ENCODE measurements around the gene QARS1.
A peak's percentile ranks its signal among the peaks of the same experiment; 100 is the strongest.

QARS1 gene

DNA sequence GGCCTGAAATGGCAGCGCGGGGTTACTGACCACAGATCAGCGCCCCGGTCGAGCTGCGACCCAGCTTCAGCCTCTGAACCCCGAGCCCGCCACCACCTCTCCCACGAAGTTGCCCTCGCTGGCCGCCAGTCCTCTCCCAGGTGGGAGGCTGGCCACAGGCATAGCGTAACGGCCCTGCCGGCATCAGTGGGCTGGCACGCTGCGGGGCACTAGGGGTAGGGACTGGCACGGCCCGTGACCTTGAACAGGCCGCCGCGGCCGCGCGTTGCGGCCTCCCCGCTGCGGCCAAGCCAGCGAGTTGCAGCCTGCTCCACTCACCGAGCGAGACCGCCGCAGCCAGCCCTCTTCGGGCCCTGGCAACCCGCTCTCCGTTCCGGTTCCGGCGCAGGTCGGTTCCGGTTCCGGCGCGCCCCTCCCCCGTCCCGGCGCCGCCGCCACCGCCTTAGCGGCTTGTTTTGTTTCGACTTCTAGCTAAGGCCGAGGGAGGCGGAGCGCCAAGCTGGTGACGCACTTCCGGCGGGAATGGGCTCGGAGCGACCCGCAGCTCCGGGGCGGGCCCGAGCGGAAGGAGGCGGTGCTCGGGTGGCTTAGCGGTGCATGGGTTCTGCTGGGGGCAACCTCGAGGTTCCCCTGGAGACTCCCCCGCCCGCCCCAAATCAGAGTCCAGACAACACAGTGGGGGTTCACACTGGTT is 16.0 kb upstream of the QARS1 start, which contains the start of gene USP19:
TSS of gene USP19 (minus strand) at position 386 of the 694 bp plus-strand sequence. CDS start 1,678 bp downstream, outside the sequence.
- peak; percentile 83 for DNase-seq (ENCODE audit: low read depth in 2 of 2, low spot score in 1 of 2)

DNA sequence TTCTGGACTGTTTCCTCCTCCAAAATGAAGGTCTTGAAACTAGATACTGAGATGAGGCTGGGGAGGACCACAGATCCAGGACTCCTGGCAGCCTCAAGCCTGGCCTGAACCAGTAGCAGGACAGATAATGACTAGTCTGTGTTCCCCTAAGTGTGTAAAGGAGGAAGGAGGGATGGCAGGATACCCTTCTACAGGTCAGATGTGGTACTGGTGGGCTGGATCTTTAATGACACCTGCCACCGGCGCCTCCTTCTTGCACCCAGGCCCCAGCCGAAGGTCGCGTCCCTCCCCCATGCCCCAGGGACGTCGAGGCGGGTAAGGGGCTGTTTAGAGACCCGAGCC is 15.5 kb upstream of the QARS1 start:
- no peak for DNase-seq (ENCODE audit: low read depth in 2 of 2, low spot score in 1 of 2)

DNA sequence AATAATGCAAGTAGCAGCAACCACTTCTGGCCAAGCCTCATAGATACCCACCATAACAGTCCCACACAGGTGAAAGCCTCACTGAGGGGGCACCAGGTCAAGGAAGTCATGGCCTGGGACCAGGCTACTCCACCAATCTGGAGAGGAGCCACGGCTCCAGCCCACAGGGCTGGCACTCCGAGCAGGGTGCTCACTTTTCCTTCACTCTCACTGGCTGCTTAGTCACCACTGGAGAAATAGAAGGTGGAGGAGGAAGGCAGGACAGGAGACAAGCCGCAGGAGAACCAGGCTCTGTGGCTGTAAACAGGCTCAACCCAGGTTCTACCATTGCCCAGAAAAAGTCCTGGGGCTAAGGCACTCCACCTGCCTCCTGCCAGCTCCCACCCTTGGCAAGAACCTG is 14.9 kb upstream of the QARS1 start:
- DNase-seq (ENCODE audit: low read depth in 2 of 2, low spot score in 1 of 2) = no peak

DNA sequence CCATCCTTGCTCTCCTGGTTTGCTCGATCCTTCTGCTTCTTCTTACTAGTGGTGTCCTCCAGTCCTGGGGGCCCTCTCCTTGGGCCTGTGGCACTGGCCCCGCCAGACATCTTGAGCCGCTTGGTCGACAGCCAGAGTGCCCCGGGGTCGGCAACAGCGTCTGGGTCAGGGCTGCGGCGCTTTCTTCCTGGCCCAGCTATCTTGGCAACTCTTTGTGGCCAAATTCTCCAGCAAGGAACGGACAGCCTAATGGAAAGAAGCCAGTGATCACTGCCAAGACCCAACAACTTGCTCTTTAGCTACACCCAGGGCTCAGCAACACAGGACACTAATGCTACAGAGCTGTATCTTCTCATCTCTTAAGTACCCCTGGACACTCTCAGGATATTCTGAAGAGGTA is 14.5 kb upstream of the QARS1 start:
- DNase-seq (ENCODE audit: low read depth in 2 of 2, low spot score in 1 of 2) = no peak

DNA sequence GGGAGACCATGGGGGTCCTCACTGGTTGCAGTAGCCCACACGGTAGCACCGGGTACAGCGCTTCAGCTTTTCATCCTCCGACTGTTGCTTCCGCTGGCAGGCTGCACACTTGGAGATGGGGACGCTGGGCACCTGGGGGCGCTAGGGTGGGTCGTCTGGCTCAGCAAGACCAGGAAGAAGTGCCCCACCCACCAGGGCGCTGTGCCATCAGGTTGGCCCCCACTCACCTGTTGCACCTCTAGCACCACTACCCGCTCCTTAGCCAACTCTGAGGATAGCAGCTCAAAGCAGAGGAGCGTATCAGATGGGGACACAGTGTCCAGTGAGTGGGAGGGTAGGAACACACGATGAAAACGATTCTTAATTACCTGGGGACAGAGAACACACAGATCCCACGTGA is 7.7 kb upstream of the QARS1 start:
- DNase-seq (ENCODE audit: low read depth in 2 of 2, low spot score in 1 of 2) = no peak

DNA sequence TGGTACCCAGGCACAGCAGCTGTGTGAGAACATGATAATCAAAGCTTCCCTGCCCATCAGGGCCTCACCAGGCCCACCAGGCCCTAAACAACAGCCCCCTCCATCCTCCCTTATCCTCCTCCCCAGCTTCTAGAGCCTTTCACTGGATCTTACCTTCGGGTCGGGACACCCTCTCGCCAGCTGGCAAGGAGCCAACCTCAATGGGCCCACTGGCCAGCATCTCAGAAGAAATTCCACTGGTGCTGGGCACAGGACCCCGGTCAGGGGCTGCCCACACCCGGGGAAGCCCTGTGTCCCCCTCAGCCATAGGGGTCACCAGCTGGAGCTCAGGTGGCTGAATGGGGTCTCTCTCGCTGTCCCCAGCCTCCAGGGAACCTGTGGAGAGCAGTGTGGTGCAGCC is 6.8 kb upstream of the QARS1 start:
- no peak for DNase-seq (ENCODE audit: low read depth in 2 of 2, low spot score in 1 of 2)

DNA sequence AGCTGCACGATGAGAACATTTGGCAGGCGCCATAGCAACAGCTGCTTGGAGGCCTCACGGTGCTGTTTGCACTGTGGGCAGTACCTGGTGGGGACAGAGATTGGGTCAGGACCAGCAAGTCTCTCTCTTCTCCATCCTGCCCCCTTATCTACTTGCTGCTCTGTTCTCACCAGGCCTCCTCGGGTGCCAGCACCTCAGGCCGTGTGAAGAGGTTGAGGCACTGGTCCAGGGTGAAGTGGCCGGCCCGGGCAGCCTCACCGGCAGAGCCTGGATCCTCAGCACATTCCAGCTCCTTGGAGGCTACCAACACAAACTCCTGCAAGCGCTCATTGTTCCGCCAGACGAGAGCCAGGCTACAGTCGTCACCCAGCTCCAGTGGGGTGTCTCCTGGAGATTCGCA is 6.2 kb upstream of the QARS1 start:
- no peak for DNase-seq (ENCODE audit: low read depth in 2 of 2, low spot score in 1 of 2)

DNA sequence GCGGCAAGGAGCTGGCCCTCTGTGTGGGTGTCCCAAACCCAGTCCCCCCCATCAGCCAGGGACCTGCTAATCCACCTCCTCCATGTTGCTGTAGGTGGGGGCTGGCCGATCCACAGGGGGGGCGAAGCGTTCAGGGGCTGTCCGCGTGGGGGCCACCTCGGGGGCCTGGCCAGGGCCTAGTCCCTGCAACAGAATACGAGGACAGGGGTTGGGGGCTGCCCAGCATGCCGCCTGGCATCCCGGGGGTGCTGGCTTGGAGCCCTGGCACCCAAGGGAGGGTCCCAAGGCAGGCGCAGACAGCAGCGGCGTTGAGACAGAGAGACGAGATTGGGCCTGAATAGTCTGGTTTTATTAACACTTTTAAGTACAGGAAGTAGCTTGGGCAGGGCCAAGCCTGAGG is 3.8 kb upstream of the QARS1 start:
- no peak for DNase-seq (ENCODE audit: low read depth in 2 of 2, low spot score in 1 of 2)

DNA sequence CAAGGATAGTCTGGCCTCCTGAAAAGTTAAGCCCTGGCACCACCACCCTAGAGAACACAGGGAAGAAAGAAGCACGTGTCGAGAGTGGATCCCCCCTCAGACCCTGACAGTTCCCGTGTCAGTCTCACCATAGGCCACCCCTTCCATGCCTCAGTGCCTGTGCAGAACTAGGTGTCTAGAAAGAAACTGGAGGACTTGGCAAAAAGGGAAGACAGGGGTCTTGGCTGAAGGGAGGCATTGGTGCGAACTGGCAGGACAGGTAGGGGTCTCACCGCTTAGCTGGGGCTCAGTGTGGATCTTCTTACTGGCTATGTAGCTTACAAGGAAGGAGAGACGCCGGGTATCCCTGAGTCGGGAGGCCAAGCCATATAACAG is 518 bp downstream of the QARS1 start:
- DNase-seq (ENCODE audit: low read depth in 2 of 2, low spot score in 1 of 2) = no peak

DNA sequence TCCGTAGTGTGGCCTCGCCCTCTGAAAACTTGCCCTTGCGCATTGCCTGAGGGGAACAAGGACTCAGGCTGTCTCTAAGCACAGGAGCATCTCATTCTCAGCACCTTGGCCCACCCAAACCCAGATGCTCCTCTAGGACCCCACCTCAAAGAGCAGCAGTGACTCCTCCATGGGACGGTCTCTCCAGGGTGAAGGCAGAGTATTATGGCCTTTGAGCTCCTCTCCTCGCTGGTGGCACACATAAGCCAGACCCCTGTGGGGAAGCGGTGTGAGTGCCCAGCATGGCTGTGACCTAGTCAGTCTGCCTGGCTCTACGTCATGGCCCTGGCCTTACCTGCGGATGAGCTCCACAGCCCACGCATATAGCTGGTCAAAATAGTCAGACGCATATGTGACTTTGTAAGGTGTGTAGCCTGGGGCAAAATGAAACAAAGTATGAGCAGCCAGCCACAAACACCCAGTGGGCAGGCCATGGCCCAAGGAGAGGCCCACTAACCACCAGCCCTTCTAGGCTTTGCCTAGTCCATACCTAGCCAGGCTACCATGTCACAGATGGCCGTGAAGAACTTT is 4.4 kb downstream of the QARS1 start:
- no peak for DNase-seq (ENCODE audit: low read depth in 2 of 2, low spot score in 1 of 2)

DNA sequence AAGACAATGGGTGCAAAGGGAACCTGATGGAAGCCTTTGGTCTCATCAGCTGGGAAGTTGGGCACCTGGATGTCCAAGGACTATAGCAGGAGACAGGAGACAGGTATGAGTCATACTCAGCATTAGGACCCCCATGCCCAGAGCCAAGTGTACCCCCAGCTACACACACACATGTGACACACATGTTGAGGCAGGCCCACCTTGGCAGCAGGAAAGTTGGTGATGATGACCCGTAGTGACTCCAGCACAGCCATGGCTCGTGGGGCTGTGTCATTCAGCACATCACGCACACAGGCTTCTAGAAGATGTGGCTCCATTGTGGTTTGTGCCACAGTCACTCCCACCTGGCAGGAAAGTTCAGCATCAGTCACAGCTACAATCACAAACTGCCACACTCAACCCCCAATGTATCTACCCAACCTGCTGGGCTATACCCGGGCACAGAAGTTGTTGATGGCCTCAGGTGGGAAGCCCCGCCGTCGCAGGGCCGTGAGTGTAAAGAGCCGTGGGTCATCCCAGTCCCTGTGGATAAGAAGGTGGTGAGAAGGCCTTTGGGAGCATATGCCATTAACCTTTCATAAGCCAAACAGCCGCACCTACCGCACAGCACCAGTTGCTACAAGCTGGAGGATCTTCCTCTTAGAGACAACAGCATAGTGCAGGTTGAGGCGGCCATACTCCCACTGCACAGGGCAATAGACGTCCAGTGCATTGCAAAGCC is 5.5 kb downstream of the QARS1 start:
- no peak for DNase-seq (ENCODE audit: low read depth in 2 of 2, low spot score in 1 of 2)

DNA sequence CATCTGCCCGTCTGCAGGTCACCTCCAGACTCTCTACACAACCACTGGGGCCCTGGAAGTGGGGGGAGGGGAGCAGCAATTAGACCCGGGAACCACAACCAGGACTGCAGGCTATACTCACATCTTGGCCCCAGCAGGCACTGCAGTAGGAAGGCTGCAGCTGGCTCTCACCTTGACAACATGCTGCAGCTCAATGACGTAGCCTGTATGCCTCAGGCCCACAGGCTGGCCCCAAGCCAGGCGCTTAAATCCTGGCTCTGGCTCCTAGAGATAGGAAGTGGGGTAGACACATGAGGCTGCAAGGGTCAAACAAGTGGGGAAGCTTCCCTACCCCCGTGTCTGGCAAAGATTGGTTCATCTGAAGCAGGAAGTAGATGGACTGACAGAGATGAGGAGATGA is 6.1 kb downstream of the QARS1 start:
- no peak for DNase-seq (ENCODE audit: low read depth in 2 of 2, low spot score in 1 of 2)

DNA sequence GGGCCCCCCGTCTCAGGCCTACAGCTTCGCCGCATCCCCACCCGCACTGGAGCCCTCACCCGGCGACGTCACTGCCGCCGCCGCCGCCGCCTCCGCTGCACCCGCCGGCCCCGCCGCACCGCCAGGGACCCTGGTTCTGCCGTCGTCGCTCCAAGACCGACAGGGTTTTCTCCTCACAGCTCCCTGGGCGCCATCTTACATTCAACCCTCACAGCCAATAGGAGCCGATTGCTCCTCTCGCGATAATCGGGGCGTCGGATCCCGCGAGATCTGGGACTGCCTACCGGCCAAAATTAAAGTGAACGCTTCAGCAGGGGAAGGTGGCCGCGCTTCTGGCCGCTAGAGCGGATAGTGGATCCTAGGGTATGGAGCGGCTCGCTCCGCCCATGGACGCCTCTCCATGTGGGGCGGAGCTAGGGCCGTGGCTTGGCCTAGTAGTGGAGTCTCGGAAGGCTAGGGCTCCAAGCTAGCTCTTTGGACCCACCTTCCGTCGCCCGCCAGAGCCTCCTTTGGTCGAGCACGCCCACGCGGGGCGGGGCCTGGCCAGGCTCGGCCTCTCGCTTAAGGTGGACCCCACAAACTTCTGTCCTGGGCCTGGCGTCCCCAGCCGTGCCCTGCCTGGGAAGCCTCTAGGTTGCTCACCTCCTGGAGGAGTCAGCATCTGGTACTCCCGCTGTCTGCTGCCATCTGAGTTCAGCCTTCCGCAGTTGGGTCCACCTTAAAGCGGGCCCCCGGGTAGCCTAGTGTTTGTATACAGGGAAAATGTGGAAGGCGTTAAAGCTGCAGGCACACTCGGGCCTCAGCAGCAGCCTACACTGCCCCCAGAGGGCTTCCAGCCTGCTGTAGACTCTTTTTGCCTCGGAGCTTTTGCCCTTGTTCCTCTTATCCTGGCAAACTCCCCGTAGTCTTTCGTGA is 10.4 kb downstream of the QARS1 start, which contains the start of gene QRICH1:
TSS of gene QRICH1 (minus strand) at position 219 of the 915 bp plus-strand sequence. CDS start 17,054 bp downstream, outside the sequence.
- peak; percentile 88 to 89 for DNase-seq (ENCODE audit: low read depth in 2 of 2, low spot score in 1 of 2)

DNA sequence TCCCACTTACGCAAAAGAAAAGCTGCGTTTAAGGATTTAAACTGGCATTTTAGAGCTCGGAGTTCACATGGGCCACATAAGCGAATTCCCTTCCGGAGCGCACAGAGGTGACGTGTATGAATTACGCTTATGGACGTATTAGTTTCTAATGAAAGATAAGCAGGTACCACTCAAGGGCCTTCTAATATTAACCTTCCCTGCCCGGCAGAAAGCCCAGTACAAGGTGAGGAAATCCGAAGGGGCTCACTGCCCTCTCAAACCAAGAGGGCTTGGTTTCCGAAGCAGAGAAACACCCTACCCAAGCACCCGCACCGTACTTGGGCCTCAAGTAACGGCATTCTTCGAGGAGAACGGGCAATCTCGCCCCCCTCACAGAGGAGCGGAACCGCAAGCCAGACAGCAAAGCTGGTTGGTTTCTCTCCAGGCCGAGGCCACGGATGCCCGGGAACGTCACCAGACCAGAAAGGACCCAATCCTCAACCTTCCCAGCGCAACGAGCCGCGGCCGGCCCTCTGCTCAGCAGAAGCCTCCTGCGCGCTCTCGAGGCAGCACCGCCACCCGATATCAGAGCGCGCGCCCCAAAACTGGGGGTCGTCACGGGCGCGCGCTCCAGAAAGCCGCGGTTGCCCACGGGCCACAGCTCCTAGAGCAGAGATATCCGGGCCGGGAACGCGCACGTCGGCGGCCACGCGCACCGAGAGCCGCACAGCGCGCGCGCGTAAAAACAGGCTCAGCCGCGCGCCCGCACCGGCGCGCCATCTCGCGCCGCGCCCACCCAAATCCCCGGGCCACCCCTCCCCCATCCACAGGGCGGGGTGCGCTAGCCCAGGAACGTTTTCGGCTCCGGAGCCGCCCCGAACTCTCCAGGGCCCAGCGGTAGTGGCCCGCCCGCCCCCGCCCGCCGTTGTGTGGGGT is 11.4 kb downstream of the QARS1 start:
- DNase-seq (ENCODE audit: low read depth in 2 of 2, low spot score in 1 of 2) = peak; percentile 53 to 56

DNA sequence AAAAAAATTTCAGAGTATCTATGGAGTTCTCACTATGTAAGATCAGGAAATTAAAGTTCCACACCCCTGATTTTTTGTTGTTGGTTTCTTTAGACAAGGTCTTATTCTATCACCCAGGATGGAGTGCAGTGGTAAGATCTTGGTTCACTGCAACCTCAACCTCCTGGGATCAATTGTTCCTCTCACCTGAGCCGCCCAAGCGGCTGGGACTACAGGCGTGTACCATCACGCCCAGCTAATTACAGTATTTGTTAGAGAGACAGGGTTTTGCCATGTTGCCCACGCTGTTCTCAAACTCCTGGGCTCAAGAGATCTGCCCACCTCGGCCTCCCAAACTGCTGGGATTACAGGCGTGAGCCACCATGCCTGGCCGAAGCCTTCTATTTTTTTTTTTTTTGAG is 23.1 kb downstream of the QARS1 start:
- DNase-seq (ENCODE audit: low read depth in 2 of 2, low spot score in 1 of 2) = no peak

DNA sequence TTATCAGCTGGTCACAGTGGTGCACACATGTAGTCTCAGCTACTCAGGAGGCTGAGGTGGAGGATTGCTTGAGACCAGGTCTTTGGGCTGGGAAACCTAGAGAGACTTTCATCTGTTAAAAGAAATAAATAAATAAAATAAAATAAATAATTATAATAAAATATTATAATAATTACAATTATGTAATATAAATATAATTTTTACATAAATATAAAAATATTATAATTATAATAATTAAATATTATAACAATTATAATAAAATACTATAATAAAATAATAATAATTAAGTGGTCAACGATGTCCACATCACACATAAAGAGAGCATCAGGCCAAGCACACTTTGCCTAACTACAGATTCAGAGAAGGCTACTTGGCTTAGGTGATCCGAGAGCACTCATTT is 25.3 kb downstream of the QARS1 start:
- no peak for DNase-seq (ENCODE audit: low read depth in 2 of 2, low spot score in 1 of 2)

DNA sequence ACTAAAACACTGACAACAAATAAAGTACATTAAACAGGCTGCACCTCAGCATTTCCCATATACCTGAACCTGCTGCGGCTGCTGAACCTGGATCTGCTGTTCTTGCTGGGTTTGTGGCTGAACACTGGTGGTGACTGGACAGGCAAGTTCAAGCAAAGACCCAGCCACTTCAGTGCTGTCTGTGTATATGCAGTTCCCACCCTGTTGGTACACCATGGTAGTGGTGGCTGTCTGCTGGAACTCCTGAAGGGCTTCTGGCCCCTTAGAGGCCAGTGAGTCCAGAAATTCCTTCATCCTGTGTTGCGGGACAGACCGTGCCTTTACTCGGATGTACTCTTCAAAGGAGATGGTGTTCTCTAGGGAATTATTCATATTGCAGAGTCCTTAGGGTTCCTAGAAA is 27.9 kb downstream of the QARS1 start:
- DNase-seq (ENCODE audit: low read depth in 2 of 2, low spot score in 1 of 2) = no peak

DNA sequence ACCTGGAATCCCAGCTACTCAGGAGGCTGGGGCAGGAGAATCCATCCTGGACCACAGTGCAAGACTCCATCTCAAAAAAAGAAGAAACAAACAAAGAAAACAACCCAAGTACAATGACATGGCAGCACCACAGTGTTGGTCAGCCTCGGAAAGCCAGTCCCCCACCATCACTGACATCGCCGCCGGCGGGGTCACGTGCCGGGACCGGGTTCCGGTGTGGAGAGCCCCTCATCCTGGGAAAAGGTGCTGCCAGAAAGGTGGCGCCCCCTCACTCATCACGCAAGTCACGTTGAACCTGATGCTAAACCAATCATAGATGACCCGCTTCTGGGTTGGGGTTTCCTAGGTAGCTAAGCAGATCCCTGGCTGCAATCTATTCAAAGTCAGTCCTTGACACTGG is 28.4 kb downstream of the QARS1 start:
- DNase-seq (ENCODE audit: low read depth in 2 of 2, low spot score in 1 of 2) = no peak

DNA sequence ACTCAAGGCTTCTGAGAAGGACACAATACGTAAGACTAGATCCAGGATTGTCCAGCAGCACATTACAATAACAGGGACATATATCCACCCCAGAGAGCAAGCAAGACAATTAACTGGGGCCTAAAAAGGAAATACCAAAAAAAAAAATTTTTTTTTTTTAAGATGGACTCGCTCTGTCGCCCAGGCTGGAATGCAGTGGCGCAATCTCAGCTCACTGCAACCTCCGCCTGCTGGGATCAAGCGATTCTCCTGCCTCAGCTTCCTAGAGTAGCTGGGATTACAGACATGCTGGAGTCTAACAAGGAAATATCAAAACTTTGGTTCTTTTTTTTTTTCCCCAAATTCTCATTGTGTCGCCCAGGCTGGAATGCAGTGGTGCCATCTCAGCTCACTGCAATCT is 46.5 kb downstream of the QARS1 start:
- no peak for DNase-seq (ENCODE audit: low read depth in 2 of 2, low spot score in 1 of 2)

DNA sequence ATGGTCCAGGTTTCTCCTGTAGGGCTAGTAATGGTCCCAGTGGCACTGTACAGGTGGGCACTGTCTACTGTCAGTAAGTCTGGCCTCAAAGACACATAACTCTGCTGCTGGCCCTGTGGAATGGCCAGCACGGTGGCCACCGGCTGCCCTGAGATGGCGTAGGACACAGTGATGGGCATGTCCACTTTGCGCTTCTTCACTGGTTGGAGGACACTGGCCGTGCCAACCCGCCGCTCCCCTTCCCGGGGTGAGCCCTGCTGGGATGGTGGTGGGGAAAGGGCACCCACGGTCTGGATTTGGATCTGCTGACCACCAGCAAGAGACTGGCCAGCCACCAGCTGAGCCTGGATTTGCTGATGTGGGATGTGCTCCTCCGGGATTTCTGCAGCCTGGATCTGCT is 47.3 kb downstream of the QARS1 start:
- DNase-seq (ENCODE audit: low read depth in 2 of 2, low spot score in 1 of 2) = no peak
